Measurements from ENCODE around the gene KIF21B.

The KIF21B gene

DNA sequence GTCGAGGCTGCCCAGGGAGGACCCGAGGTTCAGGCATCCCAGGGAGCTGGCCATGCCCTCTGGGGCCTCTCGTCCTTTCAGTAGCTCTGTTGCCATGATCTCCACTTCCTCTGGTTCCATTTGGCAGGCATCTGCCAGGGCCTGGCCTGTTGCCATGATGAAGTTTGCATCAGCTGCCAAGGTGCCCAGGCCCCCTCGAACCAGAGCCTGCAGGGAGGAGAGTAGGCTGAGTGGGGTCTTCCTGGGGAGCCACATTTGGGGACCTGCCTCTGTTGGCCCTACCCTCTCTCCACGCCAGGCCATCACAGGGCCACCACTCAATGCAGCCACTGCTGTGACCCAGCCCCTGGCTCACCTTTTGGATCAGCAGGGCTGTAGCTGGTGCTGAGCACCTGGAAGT lies 16.4 kb upstream of the KIF21B start:
- Histone ChIP-seq H3K9me2 (replicated peaks; ENCODE audit: low read depth, low read length) (no peaks in the 10 kb centered on the region), H3K9ac (ENCODE audit: low read depth, low read length, poor library complexity, severe bottlenecking) (no peak overlapping the region), H4K20me1 (ENCODE audit: insufficient read depth, low read length, poor library complexity, severe bottlenecking) (no peaks in the 10 kb centered on the region), H3K4me3 (ENCODE audit: low read length, poor library complexity, severe bottlenecking) (no peak overlapping the region), H3F3A (ENCODE audit: low read depth) (no peaks in the 10 kb centered on the region), H3K9me3 (ENCODE audit: insufficient read depth, low read depth, low read length) (no peaks in the 10 kb centered on the region), H3K79me2 (ENCODE audit: insufficient read depth, low read length) (no peaks in the 10 kb centered on the region), H3K4me2 (ENCODE audit: low read depth, low read length, poor library complexity, severe bottlenecking) (no peak overlapping the region), H3K36me3 (ENCODE audit: insufficient read depth, low read length) (no peaks in the 10 kb centered on the region), H3K27me3 (ENCODE audit: insufficient read depth, low read length, poor library complexity, severe bottlenecking) (no peaks in the 10 kb centered on the region), H3K4me1 (ENCODE audit: insufficient read depth, low read length, poor library complexity, severe bottlenecking) (no peaks in the 10 kb centered on the region), H2AFZ (ENCODE audit: low read length) (no peak overlapping the region)
- TF ChIP-seq EZH2phosphoT487 (IDR thresholded peaks at IDR 0.05; ENCODE audit: borderline replicate concordance), result no peak
- TF ChIP-seq, protein P1, sequence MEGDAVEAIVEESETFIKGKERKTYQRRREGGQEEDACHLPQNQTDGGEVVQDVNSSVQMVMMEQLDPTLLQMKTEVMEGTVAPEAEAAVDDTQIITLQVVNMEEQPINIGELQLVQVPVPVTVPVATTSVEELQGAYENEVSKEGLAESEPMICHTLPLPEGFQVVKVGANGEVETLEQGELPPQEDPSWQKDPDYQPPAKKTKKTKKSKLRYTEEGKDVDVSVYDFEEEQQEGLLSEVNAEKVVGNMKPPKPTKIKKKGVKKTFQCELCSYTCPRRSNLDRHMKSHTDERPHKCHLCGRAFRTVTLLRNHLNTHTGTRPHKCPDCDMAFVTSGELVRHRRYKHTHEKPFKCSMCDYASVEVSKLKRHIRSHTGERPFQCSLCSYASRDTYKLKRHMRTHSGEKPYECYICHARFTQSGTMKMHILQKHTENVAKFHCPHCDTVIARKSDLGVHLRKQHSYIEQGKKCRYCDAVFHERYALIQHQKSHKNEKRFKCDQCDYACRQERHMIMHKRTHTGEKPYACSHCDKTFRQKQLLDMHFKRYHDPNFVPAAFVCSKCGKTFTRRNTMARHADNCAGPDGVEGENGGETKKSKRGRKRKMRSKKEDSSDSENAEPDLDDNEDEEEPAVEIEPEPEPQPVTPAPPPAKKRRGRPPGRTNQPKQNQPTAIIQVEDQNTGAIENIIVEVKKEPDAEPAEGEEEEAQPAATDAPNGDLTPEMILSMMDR (conservative IDR thresholded peaks at IDR 0.05; ENCODE audit: low read length), result no peak

DNA sequence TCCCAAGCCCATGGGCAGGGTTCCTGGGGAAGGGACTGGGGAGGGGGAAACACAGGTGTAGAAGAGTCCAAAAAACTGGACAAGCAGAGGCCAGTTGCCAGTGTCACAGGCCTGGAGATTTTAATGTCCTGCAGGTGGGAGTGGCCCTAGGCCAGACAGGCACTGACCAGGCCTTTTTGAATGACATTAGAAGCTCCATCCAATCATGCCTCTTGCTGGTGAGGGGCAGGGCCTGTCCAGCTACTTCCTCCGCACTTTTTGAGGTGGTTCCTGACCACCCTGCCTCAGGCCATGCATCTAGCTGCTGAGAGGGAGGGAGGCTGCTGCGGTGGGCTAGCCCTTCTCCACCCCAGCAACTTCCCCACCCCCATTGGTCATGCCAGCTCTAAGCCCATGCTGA lies 15.9 kb upstream of the KIF21B start:
- H3K4me1 ChIP-seq (ENCODE audit: insufficient read depth, low read length, poor library complexity, severe bottlenecking), result no peaks in the 10 kb centered on the region
- no peaks in the 10 kb centered on the region for H3K27me3 ChIP-seq (ENCODE audit: insufficient read depth, low read length, poor library complexity, severe bottlenecking)
- no peak overlapping the region for H3K9ac ChIP-seq (ENCODE audit: low read depth, low read length, poor library complexity, severe bottlenecking)
- H3K4me3 ChIP-seq (ENCODE audit: low read length, poor library complexity, severe bottlenecking), result no peak overlapping the region
- TF ChIP-seq, protein P1 (conservative IDR thresholded peaks at IDR 0.05; ENCODE audit: low read length), result no peak
- no peak for TF ChIP-seq EZH2phosphoT487 (IDR thresholded peaks at IDR 0.05; ENCODE audit: borderline replicate concordance)
- no peaks in the 10 kb centered on the region for H4K20me1 ChIP-seq (ENCODE audit: insufficient read depth, low read length, poor library complexity, severe bottlenecking)
- no peaks in the 10 kb centered on the region for H3F3A ChIP-seq (ENCODE audit: low read depth)
- H2AFZ ChIP-seq (ENCODE audit: low read length), result no peak overlapping the region
- no peaks in the 10 kb centered on the region for H3K9me3 ChIP-seq (ENCODE audit: insufficient read depth, low read depth, low read length)
- no peaks in the 10 kb centered on the region for H3K36me3 ChIP-seq (ENCODE audit: insufficient read depth, low read length)
- H3K4me2 ChIP-seq (ENCODE audit: low read depth, low read length, poor library complexity, severe bottlenecking), result no peak overlapping the region
- H3K9me2 ChIP-seq (replicated peaks; ENCODE audit: low read depth, low read length), result no peaks in the 10 kb centered on the region
- no peaks in the 10 kb centered on the region for H3K79me2 ChIP-seq (ENCODE audit: insufficient read depth, low read length)

DNA sequence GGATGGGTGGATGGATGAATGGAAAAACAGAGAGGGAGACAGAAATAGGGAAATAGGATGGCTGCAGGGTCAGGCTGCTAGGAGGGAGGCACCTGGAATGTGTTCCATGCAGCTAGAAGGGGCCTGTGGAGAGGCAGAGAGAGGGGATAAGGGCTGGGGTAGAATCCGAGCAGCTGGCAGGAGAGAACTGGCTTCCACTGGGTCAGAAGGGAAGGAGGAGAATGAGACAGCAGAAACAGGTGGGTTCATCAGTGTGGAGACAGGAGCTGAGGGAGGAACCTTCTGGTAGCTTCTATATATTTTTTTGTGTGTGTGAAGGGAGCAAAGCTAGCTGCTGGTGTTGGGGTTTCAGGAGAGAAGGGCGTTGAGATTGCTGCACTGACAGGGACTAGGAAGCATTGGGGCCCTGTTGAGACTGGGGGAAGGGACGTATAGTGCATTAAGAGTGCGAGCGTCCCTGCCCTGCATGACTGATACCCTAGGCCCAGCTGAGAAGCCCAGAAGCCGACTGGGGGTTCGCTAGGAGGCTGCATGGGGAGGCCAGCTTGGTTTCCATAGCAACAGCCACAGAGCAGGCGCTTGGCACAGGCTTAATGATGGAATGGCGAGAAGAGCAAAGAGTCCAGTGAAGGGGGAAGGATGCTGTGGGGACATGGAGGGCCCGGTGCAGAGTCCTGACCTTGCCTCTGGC lies 14.8 kb upstream of the KIF21B start:
- Histone ChIP-seq H3K9me3 (ENCODE audit: insufficient read depth, low read depth, low read length) (no peaks in the 10 kb centered on the region), H3K4me1 (ENCODE audit: insufficient read depth, low read length, poor library complexity, severe bottlenecking) (no peaks in the 10 kb centered on the region), H3K9ac (ENCODE audit: low read depth, low read length, poor library complexity, severe bottlenecking) (no peak overlapping the region), H2AFZ (ENCODE audit: low read length) (no peak overlapping the region), H3K36me3 (ENCODE audit: insufficient read depth, low read length) (no peaks in the 10 kb centered on the region), H3K79me2 (ENCODE audit: insufficient read depth, low read length) (no peaks in the 10 kb centered on the region), H3F3A (ENCODE audit: low read depth) (no peaks in the 10 kb centered on the region), H3K27me3 (ENCODE audit: insufficient read depth, low read length, poor library complexity, severe bottlenecking) (no peaks in the 10 kb centered on the region), H3K4me2 (ENCODE audit: low read depth, low read length, poor library complexity, severe bottlenecking) (no peak overlapping the region), H4K20me1 (ENCODE audit: insufficient read depth, low read length, poor library complexity, severe bottlenecking) (no peaks in the 10 kb centered on the region), H3K4me3 (ENCODE audit: low read length, poor library complexity, severe bottlenecking) (no peak overlapping the region), H3K9me2 (replicated peaks; ENCODE audit: low read depth, low read length) (no peaks in the 10 kb centered on the region)
- TF ChIP-seq, protein P1 (conservative IDR thresholded peaks at IDR 0.05; ENCODE audit: low read length), result no peak
- no peak for TF ChIP-seq EZH2phosphoT487 (IDR thresholded peaks at IDR 0.05; ENCODE audit: borderline replicate concordance)
